ENCODE measurements around the gene RP2.
A peak's percentile ranks its signal among the peaks of the same experiment; 100 is the strongest.

GRCh38 chrX:46796574-46797191 is 40.2 kb upstream of the RP2 start:
- no peak for TF ChIP-seq MIER1 (IDR thresholded peaks at IDR 0.05; ENCODE audit: low read depth)
- no peak for TF ChIP-seq BMI1 (IDR thresholded peaks at IDR 0.05; ENCODE audit: low read length)
- no peak for TF ChIP-seq SREBF1 (IDR thresholded peaks at IDR 0.05; ENCODE audit: borderline replicate concordance, low read depth, low read length)
- no peak for TF ChIP-seq MAFK (IDR thresholded peaks at IDR 0.05; ENCODE audit: low read length)
- TF ChIP-seq NUFIP1 (IDR thresholded peaks at IDR 0.05; ENCODE audit: partially characterized antibody) = no peak
- TF ChIP-seq, protein P1, sequence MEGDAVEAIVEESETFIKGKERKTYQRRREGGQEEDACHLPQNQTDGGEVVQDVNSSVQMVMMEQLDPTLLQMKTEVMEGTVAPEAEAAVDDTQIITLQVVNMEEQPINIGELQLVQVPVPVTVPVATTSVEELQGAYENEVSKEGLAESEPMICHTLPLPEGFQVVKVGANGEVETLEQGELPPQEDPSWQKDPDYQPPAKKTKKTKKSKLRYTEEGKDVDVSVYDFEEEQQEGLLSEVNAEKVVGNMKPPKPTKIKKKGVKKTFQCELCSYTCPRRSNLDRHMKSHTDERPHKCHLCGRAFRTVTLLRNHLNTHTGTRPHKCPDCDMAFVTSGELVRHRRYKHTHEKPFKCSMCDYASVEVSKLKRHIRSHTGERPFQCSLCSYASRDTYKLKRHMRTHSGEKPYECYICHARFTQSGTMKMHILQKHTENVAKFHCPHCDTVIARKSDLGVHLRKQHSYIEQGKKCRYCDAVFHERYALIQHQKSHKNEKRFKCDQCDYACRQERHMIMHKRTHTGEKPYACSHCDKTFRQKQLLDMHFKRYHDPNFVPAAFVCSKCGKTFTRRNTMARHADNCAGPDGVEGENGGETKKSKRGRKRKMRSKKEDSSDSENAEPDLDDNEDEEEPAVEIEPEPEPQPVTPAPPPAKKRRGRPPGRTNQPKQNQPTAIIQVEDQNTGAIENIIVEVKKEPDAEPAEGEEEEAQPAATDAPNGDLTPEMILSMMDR (IDR thresholded peaks at IDR 0.05 in 2 of 3, conservative IDR thresholded peaks at IDR 0.05 in 1 of 3; ENCODE audit: insufficient read depth in 2 of 3, low read depth in 1 of 3, low read length in 3 of 3) = peak; percentile 68 to 73 (median 72)
- TF ChIP-seq EP300 (IDR thresholded peaks at IDR 0.05; ENCODE audit: low read length) = no peak
- no peak for TF ChIP-seq RAD51 (IDR thresholded peaks at IDR 0.05; ENCODE audit: borderline replicate concordance, low read depth)
- no peak for TF ChIP-seq KDM4B (IDR thresholded peaks at IDR 0.05; ENCODE audit: borderline replicate concordance in 2 of 2, low read depth in 1 of 2)
- TF ChIP-seq PHF8 (IDR thresholded peaks at IDR 0.05; ENCODE audit: borderline replicate concordance, low read length) = no peak
- TF ChIP-seq YY1 (IDR thresholded peaks at IDR 0.05; ENCODE audit: borderline replicate concordance in 1 of 3, control insufficient read depth in 1 of 3, extremely low read depth in 1 of 3, insufficient read depth in 3 of 3, insufficient read length in 1 of 3, insufficient replicate concordance in 2 of 3, low read depth in 1 of 3, low read length in 2 of 3) = no peak
- TF ChIP-seq ETV1 (tag; conservative IDR thresholded peaks at IDR 0.05; ENCODE audit: low read depth) = no peak

Measured in K562 (cell line).